Mesenteric fat pad (tissue), 1 donor: ENCODE data around the gene BCS1L. TPM values are rescaled to one million over a fixed set of nuclear protein-coding genes. Genes with fewer than 3 reads are reported as not detected.

Experiments
- DNase-seq: peaks from one replicate; pipeline ENCODE4 v3.0.0-alpha.2; 2020; ENCODE audit warnings: low spot score
- total RNA-seq: library from RNA; stranded (reverse); fragmentation: NEBNext Ultra II Directional; extraction: Animal tissue kit (Norgen Biotek cat#: 25700); gene quantifications from one replicate; pipeline ENCODE4 v1.2.1, GENCODE V29; 2021
- donor health status: DM: yes; HTN: yes; CAD: no.

Gene BCS1L
- total RNA-seq, 1 donor from 2014 or later, result 20.9 TPM

GRCh38 chr2:218711550-218711929 lies 52.1 kb downstream of the BCS1L start:
- DNase-seq, result no peak

Other genes with a start within 250 kb of the BCS1L start
- 0.55 TPM for gene VIL1, start 240.6 kb upstream of the BCS1L start, total RNA-seq
- gene USP37, start 91.3 kb upstream of the BCS1L start, total RNA-seq, result 13.9 TPM
- 36.2 TPM for gene CNOT9, start 90.8 kb upstream of the BCS1L start, total RNA-seq
- 1.0 TPM for gene PLCD4, start 51.8 kb upstream of the BCS1L start, total RNA-seq
- 21.3 TPM for gene ZNF142, start 60 bp upstream of the BCS1L start, total RNA-seq
- gene RNF25, start 12.3 kb downstream of the BCS1L start, total RNA-seq, result 24.0 TPM
- 19.6 TPM for gene STK36, start 12.4 kb downstream of the BCS1L start, total RNA-seq
- gene TTLL4, start 51.2 kb downstream of the BCS1L start, total RNA-seq, result 23.6 TPM
- 20.5 TPM for gene CYP27A1, start 122.5 kb downstream of the BCS1L start, total RNA-seq
- gene PRKAG3, start 172.1 kb downstream of the BCS1L start, total RNA-seq, result not detected
- gene WNT6, start 200.1 kb downstream of the BCS1L start, total RNA-seq, result 0.90 TPM
- gene WNT10A, start 221.2 kb downstream of the BCS1L start, total RNA-seq, result not detected